ENCODE results near the gene DPPA5. TPM values are rescaled to one million over a fixed set of nuclear protein-coding genes. Genes with fewer than 3 reads are reported as not detected.

The DPPA5 gene
- total and polyA plus RNA-seq, 4 donors = 0.38 TPM; not detected in 3

DNA sequence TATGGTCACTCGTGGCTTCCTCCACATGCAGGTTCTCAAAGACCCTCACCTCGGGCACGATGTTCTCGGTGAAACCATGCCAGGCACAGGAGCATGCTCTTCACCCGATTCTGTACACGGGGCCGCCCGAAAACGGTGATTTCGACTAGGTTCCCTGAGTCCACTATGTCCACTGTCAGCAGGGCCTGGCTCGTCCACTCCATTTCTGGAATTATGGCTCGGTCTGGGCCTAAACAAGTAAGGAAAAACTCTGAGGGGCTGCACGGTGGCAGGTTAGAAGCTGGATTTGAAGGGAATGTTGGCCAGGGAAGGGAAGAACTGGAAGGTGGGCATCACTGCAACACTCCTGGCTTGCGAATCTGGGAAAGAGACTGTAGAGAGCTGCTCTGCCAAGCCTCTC lies 15.1 kb upstream of the DPPA5 start:
- DNase-seq (no peak), ATAC-seq (ENCODE audit: low FRiP score) (no peak)
- no peak overlapping the region for H3K4me3 ChIP-seq (ENCODE audit: low read length in 2 of 2)
- no peak overlapping the region for H3K27ac ChIP-seq (ENCODE audit: low read depth in 1 of 2, low read length in 2 of 2)
- H3K36me3 ChIP-seq (ENCODE audit: control insufficient read depth in 1 of 2, insufficient read depth in 2 of 2, low read length in 1 of 2) = no peaks in the 10 kb centered on the region
- no peaks in the 10 kb centered on the region for H3K4me1 ChIP-seq (ENCODE audit: control insufficient read depth in 1 of 2, insufficient read depth in 2 of 2, low read length in 2 of 2)
- no peaks in the 10 kb centered on the region for H3K27me3 ChIP-seq (ENCODE audit: control insufficient read depth in 1 of 2, insufficient read depth in 2 of 2, low read length in 1 of 2)
- intact Hi-C loops (cut with DNase I) = no loop called here
- peaks cover 7% of the 10 kb centered on the region for H3K9me3 ChIP-seq (ENCODE audit: control insufficient read depth, low read length)
- 90 to 93% methylated on average over 14 of the region's 14 CpGs for WGBS, 2 donors

DNA sequence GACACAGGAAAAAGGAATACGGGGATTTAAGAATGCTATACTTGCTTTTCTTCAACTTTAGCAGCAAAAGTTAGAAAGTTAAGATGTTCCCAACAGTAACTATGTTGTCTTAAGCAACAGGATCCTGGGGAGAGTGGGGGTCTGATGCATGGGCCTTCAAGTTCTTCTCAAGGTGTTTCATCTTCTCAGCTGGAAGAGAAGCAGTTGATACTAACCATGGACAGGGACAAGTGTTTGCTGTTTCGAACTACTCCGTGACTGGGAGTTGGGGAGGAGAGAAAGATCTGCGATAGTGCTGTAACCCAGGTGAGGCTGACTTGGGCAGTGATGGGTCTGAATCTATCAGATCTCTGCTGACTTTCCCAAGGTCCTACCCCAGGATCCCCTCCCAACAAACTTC lies 14.6 kb upstream of the DPPA5 start:
- no peaks in the 10 kb centered on the region for H3K4me1 ChIP-seq (ENCODE audit: control insufficient read depth in 1 of 2, insufficient read depth in 2 of 2, low read length in 2 of 2)
- no peaks in the 10 kb centered on the region for H3K36me3 ChIP-seq (ENCODE audit: control insufficient read depth in 1 of 2, insufficient read depth in 2 of 2, low read length in 1 of 2)
- 83 to 84% methylated on average over 4 of the region's 4 CpGs for whole genome bisulfite sequencing, 2 donors
- no peak overlapping the region for H3K27ac ChIP-seq (ENCODE audit: low read depth in 1 of 2, low read length in 2 of 2)
- no peak for ATAC-seq (ENCODE audit: low FRiP score)
- H3K9me3 ChIP-seq (ENCODE audit: control insufficient read depth, low read length) = peaks cover 7% of the 10 kb centered on the region
- no peaks in the 10 kb centered on the region for H3K27me3 ChIP-seq (ENCODE audit: control insufficient read depth in 1 of 2, insufficient read depth in 2 of 2, low read length in 1 of 2)
- no peak overlapping the region for H3K4me3 ChIP-seq (ENCODE audit: low read length in 2 of 2)
- intact Hi-C loops (cut with DNase I) = no loop called here
- DNase-seq = no peak

DNA sequence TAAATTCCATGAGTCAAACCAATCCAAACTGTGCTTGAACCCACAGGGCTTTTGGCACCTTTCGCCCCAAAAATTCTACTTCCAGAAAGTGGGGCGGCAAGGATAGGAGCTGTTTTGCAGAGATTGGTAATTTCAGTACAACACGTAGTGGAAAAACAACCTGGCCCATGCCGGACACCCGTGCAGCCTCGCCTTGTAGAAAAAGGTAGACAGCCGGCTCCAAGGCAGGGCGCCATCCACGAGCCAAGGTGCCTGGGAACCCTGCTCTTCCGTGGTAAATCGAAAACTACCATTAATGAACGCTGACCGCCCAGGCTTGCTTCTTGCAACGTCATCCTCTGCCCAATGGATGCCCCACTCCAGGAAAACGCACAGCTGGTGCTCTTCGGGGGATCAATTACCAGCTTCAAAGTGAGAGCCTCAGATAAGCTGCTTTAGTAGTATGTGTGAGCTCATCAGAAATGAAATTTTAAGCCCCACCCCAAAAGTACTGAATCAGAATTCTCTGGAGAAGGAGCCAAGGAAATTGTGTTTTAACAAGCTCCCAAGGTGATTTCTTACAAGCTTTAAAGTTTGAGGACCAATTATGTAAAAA lies 13.8 kb upstream of the DPPA5 start:
- intact Hi-C loops (cut with DNase I) = no loop called here
- no peak for DNase-seq

DNA sequence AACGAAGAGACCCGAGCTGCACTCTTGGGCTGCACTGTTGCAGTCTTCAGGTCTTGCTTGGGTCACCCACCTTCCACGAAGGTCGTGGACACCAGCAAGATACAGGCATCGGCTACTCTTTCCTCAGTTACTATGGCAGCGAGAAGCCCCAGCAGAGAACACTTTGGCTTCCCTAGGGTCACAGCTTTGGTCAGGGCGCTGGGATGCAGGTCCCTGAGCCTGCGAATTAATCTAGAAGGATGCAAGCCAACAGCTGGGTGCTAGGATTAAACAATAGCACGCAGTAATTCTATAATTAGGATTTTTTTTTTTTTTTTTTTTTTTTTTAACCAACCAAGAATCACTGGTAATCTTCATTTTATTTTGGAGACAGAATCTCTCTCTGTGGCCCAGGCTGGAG lies 10.5 kb upstream of the DPPA5 start:
- no peaks in the 10 kb centered on the region for H3K4me1 ChIP-seq (ENCODE audit: control insufficient read depth in 1 of 2, insufficient read depth in 2 of 2, low read length in 2 of 2)
- WGBS, 2 donors = 91% methylated on average over 9 of the region's 9 CpGs
- no peaks in the 10 kb centered on the region for H3K9me3 ChIP-seq (ENCODE audit: control insufficient read depth, low read length)

More for the DNA sequence above, 13.8 kb upstream of the DPPA5 start:
- Histone ChIP-seq H3K4me1 (ENCODE audit: control insufficient read depth in 1 of 2, insufficient read depth in 2 of 2, low read length in 2 of 2) (no peaks in the 10 kb centered on the region), H3K27ac (ENCODE audit: low read depth in 1 of 2, low read length in 2 of 2) (no peak overlapping the region), H3K4me3 (ENCODE audit: low read length in 2 of 2) (no peak overlapping the region), H3K27me3 (ENCODE audit: control insufficient read depth in 1 of 2, insufficient read depth in 2 of 2, low read length in 1 of 2) (no peaks in the 10 kb centered on the region), H3K36me3 (ENCODE audit: control insufficient read depth in 1 of 2, insufficient read depth in 2 of 2, low read length in 1 of 2) (no peaks in the 10 kb centered on the region), H3K9me3 (ENCODE audit: control insufficient read depth, low read length) (peaks cover 5% of the 10 kb centered on the region)
- 78 to 79% methylated on average over 16 of the region's 16 CpGs for whole genome bisulfite sequencing, 2 donors
- ATAC-seq (ENCODE audit: low FRiP score) = no peak

DNA sequence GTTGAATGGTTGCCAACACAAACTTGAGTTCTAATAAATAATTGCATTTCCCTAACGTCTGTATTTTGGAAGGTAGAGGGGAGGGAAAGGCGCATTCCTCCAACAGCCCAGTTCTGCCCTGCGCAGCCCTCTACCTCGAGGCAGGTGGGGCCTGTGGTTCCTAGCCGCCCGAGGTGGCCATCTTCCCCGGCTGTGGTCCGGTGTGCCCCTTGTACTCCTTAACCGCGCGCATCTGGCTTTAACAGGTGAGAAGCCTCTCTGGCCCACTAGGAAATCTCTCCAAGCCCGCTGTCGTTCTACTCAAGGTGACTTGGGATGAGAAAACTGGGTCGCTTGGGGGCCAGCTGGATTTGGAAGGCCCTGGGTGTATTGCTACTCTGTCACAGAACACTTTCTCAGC lies 10.0 kb upstream of the DPPA5 start:
- intact Hi-C loops (cut with DNase I) = no loop called here
- WGBS, 2 donors = 86 to 90% methylated on average over 14 of the region's 14 CpGs

More for the DNA sequence above, 10.5 kb upstream of the DPPA5 start:
- DNase-seq (no peak), ATAC-seq (ENCODE audit: low FRiP score) (no peak)
- intact Hi-C loops (cut with DNase I) = no loop called here
- Histone ChIP-seq H3K27me3 (ENCODE audit: control insufficient read depth in 1 of 2, insufficient read depth in 2 of 2, low read length in 1 of 2) (no peaks in the 10 kb centered on the region), H3K36me3 (ENCODE audit: control insufficient read depth in 1 of 2, insufficient read depth in 2 of 2, low read length in 1 of 2) (no peaks in the 10 kb centered on the region), H3K4me3 (ENCODE audit: low read length in 2 of 2) (no peak overlapping the region), H3K27ac (ENCODE audit: low read depth in 1 of 2, low read length in 2 of 2) (no peak overlapping the region)

DNA sequence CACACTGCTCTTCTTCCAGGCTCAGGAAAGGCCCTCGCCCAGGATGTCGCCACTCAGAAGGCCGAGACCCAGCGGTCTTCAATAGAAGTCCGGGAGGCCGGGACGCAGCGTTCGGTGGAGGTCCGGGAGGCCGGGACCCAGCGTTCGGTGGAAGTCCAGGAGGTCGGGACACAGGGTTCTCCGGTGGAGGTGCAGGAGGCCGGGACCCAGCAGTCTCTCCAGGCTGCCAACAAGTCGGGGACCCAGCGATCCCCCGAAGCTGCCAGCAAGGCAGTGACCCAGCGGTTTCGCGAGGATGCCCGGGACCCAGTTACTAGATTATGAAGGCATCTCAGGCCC lies 9.4 kb upstream of the DPPA5 start:
- Histone ChIP-seq H3K36me3 (ENCODE audit: control insufficient read depth in 1 of 2, insufficient read depth in 2 of 2, low read length in 1 of 2) (no peaks in the 10 kb centered on the region), H3K27ac (ENCODE audit: low read depth in 1 of 2, low read length in 2 of 2) (no peak overlapping the region), H3K4me1 (ENCODE audit: control insufficient read depth in 1 of 2, insufficient read depth in 2 of 2, low read length in 2 of 2) (no peaks in the 10 kb centered on the region), H3K4me3 (ENCODE audit: low read length in 2 of 2) (no peak overlapping the region), H3K27me3 (ENCODE audit: control insufficient read depth in 1 of 2, insufficient read depth in 2 of 2, low read length in 1 of 2) (no peaks in the 10 kb centered on the region), H3K9me3 (ENCODE audit: control insufficient read depth, low read length) (no peaks in the 10 kb centered on the region)
- DNase-seq (no peak), ATAC-seq (ENCODE audit: low FRiP score) (no peak)
- intact Hi-C loops (cut with DNase I) = no loop called here
- WGBS, 2 donors = 97 to 98% methylated on average over 23 of the region's 23 CpGs

More for the DNA sequence above, 10.0 kb upstream of the DPPA5 start:
- no peaks in the 10 kb centered on the region for H3K36me3 ChIP-seq (ENCODE audit: control insufficient read depth in 1 of 2, insufficient read depth in 2 of 2, low read length in 1 of 2)
- no peaks in the 10 kb centered on the region for H3K9me3 ChIP-seq (ENCODE audit: control insufficient read depth, low read length)
- no peak for DNase-seq
- no peaks in the 10 kb centered on the region for H3K4me1 ChIP-seq (ENCODE audit: control insufficient read depth in 1 of 2, insufficient read depth in 2 of 2, low read length in 2 of 2)
- no peak overlapping the region for H3K4me3 ChIP-seq (ENCODE audit: low read length in 2 of 2)
- ATAC-seq (ENCODE audit: low FRiP score) = no peak
- H3K27ac ChIP-seq (ENCODE audit: low read depth in 1 of 2, low read length in 2 of 2) = no peak overlapping the region
- no peaks in the 10 kb centered on the region for H3K27me3 ChIP-seq (ENCODE audit: control insufficient read depth in 1 of 2, insufficient read depth in 2 of 2, low read length in 1 of 2)

DNA sequence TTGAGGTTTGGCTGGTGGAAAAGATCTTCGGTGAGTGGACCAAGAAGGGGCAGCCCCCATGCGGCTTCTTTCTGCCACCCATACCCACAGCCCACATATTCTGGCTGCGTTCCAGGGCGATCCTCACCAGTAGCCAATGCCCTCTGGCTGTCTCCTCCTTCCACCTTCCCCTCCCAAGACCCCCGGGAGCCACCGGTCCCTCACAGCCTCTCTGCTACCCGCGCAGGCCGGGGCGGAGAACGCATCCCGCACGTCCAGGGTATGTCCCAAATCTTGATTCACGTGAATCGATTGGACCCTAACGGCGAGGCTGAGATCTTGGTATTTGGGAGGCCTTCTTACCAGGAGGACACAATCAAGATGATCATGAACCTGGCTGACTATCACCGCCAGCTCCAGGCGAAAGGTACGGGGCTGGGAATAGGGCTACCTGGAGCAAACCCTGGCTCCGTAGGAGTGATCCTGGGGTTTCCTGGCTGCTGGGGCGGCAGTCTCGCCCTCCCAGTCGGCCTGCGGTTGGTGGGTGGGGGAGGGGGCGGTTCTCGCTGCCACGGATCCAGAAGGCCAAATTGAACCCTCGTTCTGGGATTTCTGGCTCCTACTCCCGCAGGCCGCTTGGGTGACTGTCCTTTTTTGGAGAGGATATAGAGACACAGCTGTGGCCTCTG lies 8.9 kb upstream of the DPPA5 start:
- Histone ChIP-seq H3K36me3 (ENCODE audit: control insufficient read depth in 1 of 2, insufficient read depth in 2 of 2, low read length in 1 of 2) (no peaks in the 10 kb centered on the region), H3K27me3 (ENCODE audit: control insufficient read depth in 1 of 2, insufficient read depth in 2 of 2, low read length in 1 of 2) (no peaks in the 10 kb centered on the region), H3K4me1 (ENCODE audit: control insufficient read depth in 1 of 2, insufficient read depth in 2 of 2, low read length in 2 of 2) (no peaks in the 10 kb centered on the region), H3K27ac (ENCODE audit: low read depth in 1 of 2, low read length in 2 of 2) (no peak overlapping the region), H3K4me3 (ENCODE audit: low read length in 2 of 2) (no peak overlapping the region), H3K9me3 (ENCODE audit: control insufficient read depth, low read length) (no peaks in the 10 kb centered on the region)
- 93% methylated on average over 26 to 31 of the region's 31 CpGs for WGBS, 2 donors
- no peak for ATAC-seq (ENCODE audit: low FRiP score)
- no peak for DNase-seq
- intact Hi-C loops (cut with DNase I) = no loop called here

DNA sequence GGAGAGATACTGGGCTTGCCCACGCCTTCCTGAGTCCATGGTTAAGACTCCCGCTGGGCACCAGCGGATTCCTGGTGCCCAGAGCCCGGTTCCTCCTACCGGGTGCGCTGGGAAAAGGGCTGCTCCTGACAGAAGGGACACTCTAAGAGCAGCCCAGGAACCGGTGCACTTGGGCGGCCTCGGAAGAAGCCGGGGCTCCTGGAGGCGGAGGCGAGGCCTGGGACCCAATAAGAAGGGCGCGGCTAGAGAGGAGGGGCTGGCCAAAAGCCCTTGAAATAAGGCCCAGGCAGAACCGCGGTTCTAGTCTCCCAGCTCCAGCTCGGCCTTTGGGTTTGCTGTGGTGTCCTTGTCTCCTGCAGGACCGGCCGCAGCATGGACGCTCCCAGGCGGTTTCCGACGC lies 8.3 kb upstream of the DPPA5 start, which contains the start of gene KHDC3L:
KHDC3L (plus strand) TSS at position 301 of the 400 bp plus-strand sequence; CDS start at position 373, 72 bp downstream.
- no peaks in the 10 kb centered on the region for H3K9me3 ChIP-seq (ENCODE audit: control insufficient read depth, low read length)
- intact Hi-C loops (cut with DNase I) = no loop called here

DNA sequence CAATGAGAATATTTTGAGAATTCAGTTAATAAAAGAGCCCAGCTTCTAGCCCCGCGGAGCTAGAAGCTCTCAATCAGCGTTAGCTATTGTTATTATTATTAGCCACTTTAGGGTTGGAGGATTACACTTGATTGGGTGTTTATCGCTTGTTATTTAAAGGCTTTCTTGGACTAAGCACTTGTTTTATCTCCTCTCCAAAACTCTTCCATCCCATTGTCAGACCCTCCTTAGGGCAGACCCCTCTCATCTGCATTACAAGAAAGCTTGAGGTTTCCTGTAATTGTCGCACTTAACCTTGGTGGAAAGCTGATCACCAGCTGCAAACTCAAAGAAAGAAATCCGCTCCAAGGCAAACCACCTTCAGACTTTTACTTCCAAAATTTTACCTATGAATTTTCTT lies 4.8 kb downstream of the DPPA5 start:
- DNase-seq (no peak), ATAC-seq (ENCODE audit: low FRiP score) (no peak)
- no peaks in the 10 kb centered on the region for H3K27me3 ChIP-seq (ENCODE audit: control insufficient read depth in 1 of 2, insufficient read depth in 2 of 2, low read length in 1 of 2)
- H3K4me1 ChIP-seq (ENCODE audit: control insufficient read depth in 1 of 2, insufficient read depth in 2 of 2, low read length in 2 of 2) = no peaks in the 10 kb centered on the region
- intact Hi-C loops (cut with DNase I) = no loop called here
- H3K27ac ChIP-seq (ENCODE audit: low read depth in 1 of 2, low read length in 2 of 2) = no peak overlapping the region
- 30 to 31% methylated on average over 6 of the region's 6 CpGs for WGBS, 2 donors
- no peak overlapping the region for H3K4me3 ChIP-seq (ENCODE audit: low read length in 2 of 2)
- H3K36me3 ChIP-seq (ENCODE audit: control insufficient read depth in 1 of 2, insufficient read depth in 2 of 2, low read length in 1 of 2) = no peaks in the 10 kb centered on the region
- H3K9me3 ChIP-seq (ENCODE audit: control insufficient read depth, low read length) = no peaks in the 10 kb centered on the region

More for the DNA sequence above, 8.3 kb upstream of the DPPA5 start, which contains the start of gene KHDC3L:
- no peak for ATAC-seq (ENCODE audit: low FRiP score)
- Histone ChIP-seq H3K27ac (ENCODE audit: low read depth in 1 of 2, low read length in 2 of 2) (no peak within 1 kb of the TSS), H3K36me3 (ENCODE audit: control insufficient read depth in 1 of 2, insufficient read depth in 2 of 2, low read length in 1 of 2) (no peaks in the 10 kb centered on the region), H3K4me1 (ENCODE audit: control insufficient read depth in 1 of 2, insufficient read depth in 2 of 2, low read length in 2 of 2) (no peaks in the 10 kb centered on the region), H3K27me3 (ENCODE audit: control insufficient read depth in 1 of 2, insufficient read depth in 2 of 2, low read length in 1 of 2) (no peaks in the 10 kb centered on the region), H3K4me3 (ENCODE audit: low read length in 2 of 2) (no peak within 1 kb of the TSS)
- no peak for DNase-seq
- 89 to 92% methylated on average over 23 of the region's 23 CpGs for WGBS, 2 donors

Measured in aorta (tissue), 5 donors.